Activated CD4-positive, alpha-beta T cell treated with anti-CD3 and anti-CD28 coated beads, Interleukin-2, Interleukin-6, amounts not matched to agents 100 ng/mL and 50 ng/mL, durations not matched to agents 16 hours and 8 hours (primary cell): Measurements from ENCODE around the gene STXBP1.
"Not testable (repeated sequence)": the region's sequence is repeated elsewhere in the genome, so short reads cannot be mapped to it uniquely, and the experiment has no call there.

Experiments
- DNase-seq: peaks from one replicate; pipeline ENCODE4 v3.0.0-alpha.2; 2020

The STXBP1 gene

DNA sequence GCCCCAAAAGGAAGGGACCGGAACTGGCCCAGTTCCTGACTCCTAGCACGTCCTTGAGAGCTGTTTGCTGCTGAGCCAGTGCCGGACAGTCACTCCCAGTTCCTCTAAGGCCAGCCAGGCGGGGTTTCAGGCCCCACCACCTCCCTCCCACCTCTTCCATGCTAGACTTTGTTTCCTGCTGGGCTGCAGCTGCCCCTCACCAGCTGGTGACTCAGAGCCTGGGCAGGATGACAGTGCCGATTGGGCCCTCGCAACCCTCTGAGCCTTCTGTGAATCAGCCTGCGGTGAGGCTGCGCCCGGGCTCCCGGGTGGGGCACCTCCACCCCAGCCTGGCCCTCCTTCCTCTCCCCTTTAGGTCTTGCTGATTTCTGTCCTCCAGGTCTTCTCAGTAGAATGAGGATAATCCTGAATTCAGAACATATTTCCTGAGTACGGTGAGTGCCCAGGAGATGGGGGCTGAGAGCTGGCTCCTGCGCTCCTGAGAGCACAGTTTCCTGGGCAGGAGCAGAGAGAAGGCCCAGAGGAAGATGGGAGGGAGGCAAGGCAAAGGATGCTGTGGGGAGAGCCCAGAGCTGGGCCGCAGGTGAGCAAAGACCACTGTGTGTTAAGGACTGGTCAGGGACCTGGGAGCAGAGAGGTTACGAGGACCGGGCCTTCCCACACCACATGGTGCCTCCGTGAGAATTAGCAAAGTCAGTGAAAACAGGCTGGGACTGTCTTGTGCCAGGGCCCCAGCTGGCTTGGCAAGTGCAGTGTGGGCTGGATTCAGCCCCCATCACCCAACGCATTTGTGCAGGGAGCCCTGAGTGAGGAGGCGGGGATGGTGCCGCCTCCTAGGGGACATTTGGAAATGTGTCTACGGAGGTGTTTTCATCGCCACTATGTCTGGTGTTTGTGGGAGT lies 32.9 kb upstream of the STXBP1 start:
- DNase-seq: peak; percentile 91

DNA sequence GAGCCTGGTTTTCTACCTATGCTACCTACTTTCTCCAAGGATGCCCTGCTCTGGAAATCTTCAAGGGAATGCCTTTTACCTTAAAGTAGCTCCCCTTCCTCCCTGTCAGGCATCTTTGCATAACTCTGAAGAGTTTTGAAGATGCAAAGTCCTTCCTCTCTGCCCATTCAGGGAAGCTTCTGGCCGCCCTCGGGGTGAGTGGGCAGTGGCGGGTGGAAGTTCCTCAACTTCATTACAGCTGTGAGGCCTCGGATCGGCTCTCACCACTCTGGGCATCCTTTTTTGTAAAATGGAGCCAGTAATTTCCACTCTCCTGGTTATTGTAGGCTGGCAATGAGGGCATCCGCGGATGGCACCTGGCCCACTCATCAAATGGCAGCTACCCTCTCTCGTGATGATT lies 31.7 kb upstream of the STXBP1 start:
- DNase-seq: no peak

- DNase-seq: no peak
Measured at GRCh38 chr9:127580879-127581475, 31.1 kb upstream of the STXBP1 start.

GRCh38 chr9:127584474-127584805 lies 27.6 kb upstream of the STXBP1 start:
- not testable (repeated sequence) for DNase-seq

- DNase-seq: no peak
Measured at GRCh38 chr9:127585161-127585819, 26.8 kb upstream of the STXBP1 start.

DNA sequence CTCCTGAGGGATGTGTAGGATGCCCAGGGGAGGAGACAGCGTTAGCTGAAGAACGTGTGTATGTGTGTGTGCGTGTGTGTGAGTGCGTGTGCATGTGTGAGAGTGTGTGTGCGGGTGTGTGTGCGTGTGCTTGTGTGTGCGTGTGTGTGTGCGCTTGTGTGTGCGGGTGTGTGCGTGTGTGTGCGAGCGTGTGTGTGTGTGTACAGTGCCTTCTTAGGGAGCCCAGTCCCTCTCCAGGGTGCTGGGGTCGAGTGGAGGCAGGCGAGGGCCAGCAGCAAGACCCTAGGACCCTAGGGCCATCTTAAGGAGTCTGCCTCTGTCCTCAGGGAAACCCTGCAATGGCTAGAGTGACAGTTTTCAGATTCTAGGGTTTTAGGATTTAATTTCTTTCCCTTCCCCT lies 26.0 kb upstream of the STXBP1 start:
- no peak for DNase-seq

DNA sequence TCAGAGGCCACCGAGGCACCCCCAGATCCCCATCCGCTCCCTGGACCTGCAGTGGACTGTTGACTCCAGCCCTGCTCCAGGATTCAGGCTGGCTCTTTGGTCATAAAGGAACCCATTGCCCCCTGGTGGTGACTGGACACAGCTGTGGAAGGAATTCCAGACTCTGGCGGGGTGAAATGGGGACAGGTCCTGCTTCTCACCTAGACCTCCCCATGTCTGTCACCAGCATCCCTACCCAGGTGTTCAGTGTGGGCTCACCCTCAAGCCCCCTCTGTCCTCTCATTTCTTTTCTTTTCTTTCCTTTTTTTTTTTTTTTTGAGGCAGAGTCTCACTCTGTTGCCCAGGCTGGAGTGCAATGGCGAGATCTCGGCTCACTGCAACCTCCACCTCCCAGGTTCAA lies 25.5 kb upstream of the STXBP1 start:
- DNase-seq: peak; percentile 68

DNA sequence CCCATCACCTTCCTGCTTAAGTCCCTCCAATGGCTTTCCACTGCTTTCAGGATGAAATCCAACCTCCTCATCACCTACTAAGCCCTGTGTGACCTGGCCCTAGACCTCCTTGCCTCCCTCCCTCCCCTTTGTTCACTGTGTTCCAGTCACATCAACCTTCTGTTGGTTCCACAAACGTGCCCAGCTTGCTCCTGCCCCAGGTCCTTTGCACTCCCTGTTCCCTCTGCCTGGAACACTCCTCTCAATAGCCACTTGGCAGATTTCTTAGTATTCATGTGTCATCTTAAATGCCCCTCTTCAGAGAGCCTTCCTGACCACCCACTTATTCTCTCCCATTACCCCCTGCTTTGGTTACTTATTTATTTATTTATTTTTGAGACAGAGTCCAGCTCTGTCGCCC lies 24.1 kb upstream of the STXBP1 start:
- no peak for DNase-seq

DNA sequence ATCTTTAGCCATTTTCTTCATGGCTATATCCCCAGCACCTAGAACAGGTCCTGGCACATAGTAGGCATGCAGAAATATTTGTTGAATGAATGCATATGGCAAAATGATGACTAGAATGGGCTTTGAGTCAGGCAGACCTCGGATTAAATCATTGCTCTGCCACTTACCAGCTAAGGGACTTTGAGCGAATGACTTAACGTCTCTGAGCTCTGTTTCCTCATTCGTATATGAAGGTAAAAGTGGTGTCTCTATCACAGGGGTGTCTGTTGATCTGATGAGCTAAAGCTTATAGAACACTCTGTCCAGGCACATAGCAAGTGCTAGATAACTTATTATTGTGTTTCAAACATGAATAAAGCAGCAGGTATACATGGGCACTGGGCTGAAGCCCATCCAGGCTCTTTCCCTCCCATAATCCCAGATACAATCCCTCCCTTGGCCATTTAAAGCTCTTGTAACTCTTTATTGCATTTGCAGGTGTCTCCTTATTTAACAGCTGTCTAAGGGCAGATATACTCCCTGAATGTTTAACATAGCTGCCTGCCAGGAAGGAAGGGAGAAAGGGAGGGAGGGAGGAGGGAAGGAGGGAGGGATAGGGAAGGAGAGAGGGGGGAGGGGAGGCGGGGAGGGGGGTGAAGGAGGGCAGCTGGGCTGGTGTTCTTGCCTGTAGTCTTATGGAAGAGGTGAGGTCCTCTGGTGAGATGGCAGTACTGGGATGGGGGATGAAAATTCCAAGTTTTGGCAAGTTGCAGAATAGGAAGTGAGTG lies 23.2 kb upstream of the STXBP1 start:
- DNase-seq: no peak

DNA sequence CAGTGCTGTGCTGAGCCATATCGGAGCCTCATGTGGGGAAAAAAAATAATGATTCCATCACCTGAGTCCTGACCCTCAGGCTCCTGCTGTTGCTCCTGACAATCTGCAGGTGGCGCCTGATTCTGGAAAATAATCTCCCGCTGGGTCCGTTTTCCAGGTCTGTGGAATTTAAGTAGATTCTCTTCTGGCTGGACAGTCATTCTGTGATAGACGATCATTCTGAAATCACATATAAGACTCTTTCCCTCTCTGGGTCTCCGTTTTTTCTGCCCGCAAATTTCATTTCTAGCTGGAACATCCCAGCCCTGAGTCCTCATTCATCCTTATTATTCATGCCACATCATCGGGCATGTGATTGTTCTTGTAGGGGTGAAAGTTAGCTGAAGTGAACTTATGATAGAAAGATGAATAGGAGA lies 22.1 kb upstream of the STXBP1 start:
- DNase-seq: peak; percentile 34

DNA sequence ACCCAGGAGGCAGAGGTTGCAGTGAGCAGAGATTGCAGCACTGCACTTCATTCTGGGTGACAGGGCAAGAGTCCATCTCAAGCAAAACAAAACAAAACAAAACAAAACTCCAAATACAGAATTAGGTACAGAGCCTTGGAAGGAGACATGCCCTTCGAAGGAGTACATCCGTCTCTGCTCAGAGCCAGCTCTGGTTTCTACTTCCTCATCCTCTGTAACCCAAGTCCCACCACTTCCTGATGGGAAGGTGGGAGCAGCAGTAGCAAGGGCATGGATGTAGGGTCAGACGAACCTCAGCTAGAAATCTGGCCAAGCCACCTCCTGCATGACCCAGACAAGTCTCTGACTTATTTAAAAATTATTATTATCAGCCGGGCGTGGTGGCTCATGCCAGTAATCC lies 16.5 kb upstream of the STXBP1 start:
- no peak for DNase-seq

GRCh38 chr9:127598839-127599549 lies 13.1 kb upstream of the STXBP1 start:
- no peak for DNase-seq

DNA sequence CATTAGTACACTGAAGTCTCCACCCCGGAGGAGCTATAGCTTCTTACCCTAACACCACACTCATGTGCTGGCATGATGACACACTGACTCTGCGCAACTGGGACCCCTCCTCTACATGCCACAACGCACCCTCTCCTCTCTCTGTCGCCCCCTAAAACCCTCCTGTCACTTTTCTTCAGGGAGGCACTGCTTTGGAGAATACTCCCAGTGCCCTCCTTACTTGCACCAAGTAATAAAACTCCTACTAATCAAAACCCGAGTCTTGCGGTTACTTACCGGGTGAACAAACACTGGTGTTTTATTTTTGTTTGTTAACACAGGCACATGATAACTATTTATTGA lies 12.6 kb upstream of the STXBP1 start:
- no peak for DNase-seq

- no peak for DNase-seq
Measured at GRCh38 chr9:127603226-127603625, 8.9 kb upstream of the STXBP1 start.

- no peak for DNase-seq
Measured at GRCh38 chr9:127606043-127606442, 6.0 kb upstream of the STXBP1 start.

DNA sequence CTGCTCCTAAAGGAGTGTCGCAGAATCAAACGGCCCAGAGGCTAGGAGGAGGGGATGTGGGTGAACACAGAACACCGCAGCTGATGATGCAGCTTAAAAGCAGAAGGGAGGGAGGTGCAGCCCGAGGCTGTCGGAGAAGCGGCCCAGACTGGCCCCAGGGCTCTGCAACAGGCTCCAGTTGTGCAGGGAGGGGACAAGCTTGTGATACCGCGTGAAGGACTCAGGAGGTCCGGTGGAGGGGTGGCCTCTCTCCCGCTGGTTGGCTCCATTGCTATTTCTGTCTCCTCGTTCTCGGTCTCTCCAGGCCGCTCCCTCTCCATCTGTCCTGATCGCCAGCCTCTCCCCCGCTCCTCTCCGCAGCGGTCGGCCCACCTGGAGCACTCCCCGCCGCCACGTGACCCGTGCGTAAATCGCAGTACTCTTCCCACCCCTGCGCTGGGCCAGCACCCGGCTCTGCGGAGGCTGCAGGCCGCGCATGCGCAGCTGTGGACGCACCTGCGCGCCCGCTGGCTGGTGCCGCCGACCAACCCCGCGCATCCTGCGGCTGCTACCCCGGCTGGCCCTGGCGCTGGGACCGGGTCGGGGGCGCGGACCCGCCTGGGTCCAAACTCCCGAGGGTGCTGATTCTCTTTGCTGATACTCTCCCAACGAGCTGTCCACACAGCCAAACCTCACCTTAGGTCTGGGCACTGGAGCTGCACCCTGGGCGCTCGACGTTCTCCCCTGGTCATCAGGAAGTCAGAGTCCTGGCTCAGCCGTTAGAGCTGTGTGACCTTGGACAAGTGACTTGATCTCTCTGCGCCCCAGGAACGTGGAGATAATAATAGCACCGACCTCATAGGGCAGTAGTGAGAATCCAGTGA lies 3.7 kb upstream of the STXBP1 start:
- peak; percentile 85 for DNase-seq

DNA sequence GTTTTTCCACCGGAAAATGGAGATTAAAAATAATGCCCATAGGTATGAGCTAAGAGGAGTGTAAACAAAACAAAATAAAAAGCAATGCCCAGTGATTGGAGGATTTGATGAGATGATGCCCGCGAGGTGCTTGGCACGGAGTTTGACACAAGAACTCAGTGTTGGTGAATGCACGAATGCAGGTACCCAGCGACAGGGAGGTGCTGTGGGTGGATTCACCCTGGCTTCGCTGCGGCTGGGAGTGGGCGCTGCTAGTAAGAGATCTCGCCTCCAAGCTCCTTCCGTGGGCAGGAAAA lies 526 bp upstream of the STXBP1 start:
- DNase-seq: no peak

GRCh38 chr9:127612939-127613582 lies 984 bp downstream of the STXBP1 start:
- peak; percentile 53 for DNase-seq

GRCh38 chr9:127613583-127613954 lies 1.5 kb downstream of the STXBP1 start:
- no peak for DNase-seq

DNA sequence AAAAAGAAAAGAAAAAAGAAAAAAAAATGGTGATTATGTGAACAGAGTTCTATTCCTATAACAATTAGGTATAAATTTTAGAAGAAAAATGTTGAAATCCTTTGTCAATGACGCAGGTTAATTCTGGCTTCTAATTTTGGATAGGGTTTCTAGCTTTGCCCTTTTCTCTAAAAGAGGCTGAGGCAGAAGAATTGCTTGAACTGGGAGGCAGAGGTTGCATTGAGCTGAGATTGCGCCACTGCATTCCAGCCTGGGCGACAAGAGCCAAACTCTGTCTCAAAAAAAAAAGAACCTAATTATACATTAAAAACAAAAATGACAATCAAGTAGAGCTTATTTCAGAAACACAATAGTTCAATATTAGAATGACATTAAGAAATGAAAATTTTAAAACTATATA lies 2.9 kb downstream of the STXBP1 start:
- no peak for DNase-seq

DNA sequence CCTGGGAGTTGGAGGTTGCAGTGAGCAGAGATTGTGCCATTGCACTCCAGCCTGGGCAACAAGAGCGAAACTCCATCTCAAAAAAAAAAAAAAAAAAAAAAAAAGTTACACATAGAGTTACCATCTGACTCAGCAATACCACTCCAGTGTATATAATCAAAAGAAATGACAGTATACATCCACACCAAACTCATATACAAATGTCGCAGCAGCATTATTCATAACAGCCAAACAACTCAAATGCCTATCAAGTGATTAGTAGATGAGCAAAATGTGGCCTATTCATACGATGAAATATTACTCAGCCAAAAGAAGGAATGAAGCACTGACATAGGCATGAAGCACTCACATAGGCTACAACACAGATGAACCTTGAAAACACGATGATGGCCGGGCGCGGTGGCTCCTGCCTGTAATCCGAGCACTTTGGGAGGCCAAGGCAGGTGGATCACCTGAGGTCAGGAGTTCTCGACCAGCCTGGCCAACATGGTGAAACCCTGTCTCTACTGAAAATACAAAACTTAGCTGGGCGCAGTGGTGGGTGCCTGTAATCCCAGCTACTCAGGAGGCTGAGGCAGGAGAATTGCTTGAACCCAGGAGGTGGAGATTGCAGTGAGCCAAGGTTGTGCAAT lies 9.4 kb downstream of the STXBP1 start:
- peak; percentile 72 for DNase-seq
